HUES64 (cell line): ENCODE results near the gene RET.

Experiments used
- H3K27ac ChIP-seq: 2 replicates; pipeline ENCODE4 v1.7.0; 2013; ENCODE audit warnings: low read depth, low read length, inconsistent platforms
- H3K27me3 ChIP-seq: 2 replicates; pipeline ENCODE4 v1.6.1; 2013; ENCODE audit warnings: mild to moderate bottlenecking, low read length; ENCODE audit not compliant: insufficient read depth
- H3K36me3 ChIP-seq: 2 replicates; pipeline ENCODE4 v1.6.1; 2013; ENCODE audit warnings: mild to moderate bottlenecking, low read length; ENCODE audit not compliant: insufficient read depth
- H3K4me1 ChIP-seq: 2 replicates; pipeline ENCODE4 v1.6.1; 2013; ENCODE audit warnings: mild to moderate bottlenecking, low read length, moderate library complexity; ENCODE audit not compliant: insufficient read depth
- H3K4me3 ChIP-seq: 2 replicates; pipeline ENCODE4 v1.5.1; 2013; ENCODE audit warnings: mild to moderate bottlenecking, low read length, moderate library complexity
- H3K9ac ChIP-seq: 2 replicates; pipeline ENCODE4 v1.6.1; 2013; ENCODE audit warnings: mild to moderate bottlenecking, low read depth, low read length
- H3K9me3 ChIP-seq: 2 replicates; pipeline ENCODE4 v1.6.1; 2013; ENCODE audit warnings: low read depth, low read length; ENCODE audit not compliant: insufficient read depth
- WGBS: fragments of 150-250, 120-280 bp; methylation state at CpG from one replicate; pipeline ENCODE4 v1.1.7; 2013; ENCODE audit warnings: missing lambda C conversion rate; 5-methylcytosine and 5-hydroxymethylcytosine counted together

Gene RET

DNA sequence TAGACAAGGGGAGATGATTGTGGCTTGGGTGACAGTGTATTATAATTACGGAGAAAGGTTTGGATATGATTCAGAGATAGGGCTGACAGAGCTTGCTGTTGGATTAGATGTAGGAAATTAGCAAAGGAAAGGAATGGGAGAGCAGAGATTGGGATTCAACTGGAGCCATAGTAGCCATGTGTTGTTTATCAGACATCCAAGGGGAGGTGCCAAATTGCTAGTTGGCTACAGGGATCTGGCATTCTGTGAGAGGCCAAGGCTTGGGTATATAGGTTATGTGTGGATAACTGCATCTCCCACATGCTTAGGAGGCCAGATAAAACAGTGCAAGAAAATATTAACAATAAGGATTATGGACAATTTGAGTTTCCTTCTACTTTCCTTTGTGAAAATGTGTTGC lies 96.3 kb downstream of the RET start:
- Histone ChIP-seq H3K4me3 (no peak overlapping the region), H3K9ac (no peak overlapping the region), H3K27ac (no peak overlapping the region), H3K9me3 (no peaks in the 10 kb centered on the region), H3K36me3 (peaks cover 6% of the 10 kb centered on the region), H3K27me3 (no peaks in the 10 kb centered on the region), H3K4me1 (peaks cover 7% of the 10 kb centered on the region; the same call in 1 of the 2 replicates)
- 96% methylated on average over 1 of the region's 1 CpG for WGBS

DNA sequence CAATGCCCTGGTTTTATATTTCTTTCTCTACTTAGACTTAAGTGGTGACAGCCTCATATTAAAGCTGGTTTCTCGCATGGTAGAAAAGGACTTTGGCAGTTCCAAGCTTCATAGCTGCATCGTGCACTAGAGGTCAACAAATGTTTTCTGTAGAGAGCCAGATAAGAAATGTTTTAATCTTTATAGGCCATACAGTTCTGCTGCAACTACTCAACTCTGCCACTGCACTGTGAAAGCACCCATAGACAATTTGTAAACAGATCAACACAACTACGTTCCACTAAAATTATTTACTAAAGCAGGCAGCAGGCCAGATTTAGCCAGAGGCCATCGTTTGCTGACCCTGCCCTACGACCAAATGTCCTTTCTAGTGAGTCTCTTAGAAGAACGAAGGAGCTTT lies 98.1 kb downstream of the RET start:
- Histone ChIP-seq H3K27me3 (no peaks in the 10 kb centered on the region), H3K4me3 (no peak overlapping the region), H3K4me1 (peaks cover 7% of the 10 kb centered on the region; the same call in 1 of the 2 replicates), H3K9me3 (no peaks in the 10 kb centered on the region), H3K27ac (no peak overlapping the region), H3K9ac (no peak overlapping the region), H3K36me3 (peaks cover 9% of the 10 kb centered on the region)
- 91% methylated on average over 6 of the region's 6 CpGs for WGBS

GRCh38 chr10:43176271-43176670 lies 99.4 kb downstream of the RET start:
- no peak overlapping the region for H3K9ac ChIP-seq
- H3K9me3 ChIP-seq = no peaks in the 10 kb centered on the region
- peaks cover 7% of the 10 kb centered on the region; the same call in 1 of the 2 replicates for H3K4me1 ChIP-seq
- H3K27me3 ChIP-seq = no peaks in the 10 kb centered on the region
- WGBS = 93% methylated on average over 3 of the region's 3 CpGs
- peaks cover 11% of the 10 kb centered on the region for H3K36me3 ChIP-seq
- H3K27ac ChIP-seq = no peak overlapping the region
- no peak overlapping the region for H3K4me3 ChIP-seq

DNA sequence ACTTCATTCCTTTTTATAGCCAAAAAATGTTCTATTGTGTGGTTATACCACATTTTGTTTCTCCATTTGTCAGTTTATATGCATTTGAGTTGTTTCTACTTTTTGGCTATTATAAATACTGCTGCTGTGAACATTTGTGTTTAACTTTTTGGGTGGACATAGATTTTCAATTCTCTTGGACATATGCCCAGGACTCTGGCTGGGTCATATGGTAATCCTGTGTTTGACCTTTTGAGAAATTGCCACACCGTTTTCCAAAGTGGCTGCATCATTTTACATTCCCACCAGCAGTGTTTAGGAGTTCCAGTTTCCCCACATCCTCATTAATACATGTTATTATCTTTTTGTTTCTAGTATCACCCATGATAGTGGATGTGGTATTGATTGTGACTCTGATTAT lies 100.7 kb downstream of the RET start:
- no peaks in the 10 kb centered on the region for H3K9me3 ChIP-seq
- H3K27ac ChIP-seq = no peak overlapping the region
- H3K4me3 ChIP-seq = no peak overlapping the region
- no peaks in the 10 kb centered on the region for H3K4me1 ChIP-seq
- H3K27me3 ChIP-seq = no peaks in the 10 kb centered on the region
- whole genome bisulfite sequencing = 88% methylated on average over 1 of the region's 1 CpG
- peaks cover 13% of the 10 kb centered on the region for H3K36me3 ChIP-seq
- no peak overlapping the region for H3K9ac ChIP-seq
